BJ (cell line): ENCODE measurements around the gene SLC25A51. TPM values are rescaled to one million over a fixed set of nuclear protein-coding genes. Genes with fewer than 3 reads are reported as not detected.
"Not testable (repeated sequence)": the region's sequence is repeated elsewhere in the genome, so short reads cannot be mapped to it uniquely, and the experiment has no call there.

Experiments used
- CTCF ChIA-PET: fragments of 350-600 bp; formaldehyde crosslinking; extraction: SDS; loops from one replicate; lab custom pipeline; 2021; ENCODE audit warnings: antibody characterized with exemption, inconsistent platforms; lab: Yijun Ruan, JAX
- POLR2A ChIA-PET: fragments of 300-600 bp; sonication (Branson Sonifier 250); formaldehyde crosslinking; extraction: SDS; loops from one replicate; lab custom pipeline; 2021; ENCODE audit warnings: antibody characterized with exemption; lab: Charles Lee
- DNase-seq: peaks from one replicate; pipeline ENCODE4 v3.0.0-alpha.2; 2011; ENCODE audit warnings: low read depth
- H3K27me3 ChIP-seq: 2 replicates; pipeline ENCODE4 v1.6.0; 2011; ENCODE audit warnings: low read length; ENCODE audit not compliant: control insufficient read depth, insufficient read depth
- H3K36me3 ChIP-seq: 2 replicates; pipeline ENCODE4 v1.5.1; 2011; ENCODE audit warnings: low read length; ENCODE audit not compliant: control insufficient read depth, insufficient read depth
- H3K4me3 ChIP-seq: 2 replicates; pipeline ENCODE4 v1.5.1; 2011; ENCODE audit warnings: low read depth, mild to moderate bottlenecking, control low read depth, low read length
- polyA plus RNA-seq: library from polyadenylated mRNA; depleted of rRNA; stranded (reverse); fragments of >200 nt; gene quantifications from 2 replicates; pipeline ENCODE4 v1.2.3, GENCODE V29; 2011
- TF ChIP-seq, protein P1 (sequence below): IDR thresholded peaks from 2 replicates; pipeline ENCODE4 v1.5.1; 2011; ENCODE audit warnings: low read depth, mild to moderate bottlenecking, control low read depth, inconsistent platforms, low read length, moderate library complexity; ENCODE audit not compliant: insufficient read depth

Gene SLC25A51
- polyA plus RNA-seq, 1 experiment = 15.6 TPM

DNA sequence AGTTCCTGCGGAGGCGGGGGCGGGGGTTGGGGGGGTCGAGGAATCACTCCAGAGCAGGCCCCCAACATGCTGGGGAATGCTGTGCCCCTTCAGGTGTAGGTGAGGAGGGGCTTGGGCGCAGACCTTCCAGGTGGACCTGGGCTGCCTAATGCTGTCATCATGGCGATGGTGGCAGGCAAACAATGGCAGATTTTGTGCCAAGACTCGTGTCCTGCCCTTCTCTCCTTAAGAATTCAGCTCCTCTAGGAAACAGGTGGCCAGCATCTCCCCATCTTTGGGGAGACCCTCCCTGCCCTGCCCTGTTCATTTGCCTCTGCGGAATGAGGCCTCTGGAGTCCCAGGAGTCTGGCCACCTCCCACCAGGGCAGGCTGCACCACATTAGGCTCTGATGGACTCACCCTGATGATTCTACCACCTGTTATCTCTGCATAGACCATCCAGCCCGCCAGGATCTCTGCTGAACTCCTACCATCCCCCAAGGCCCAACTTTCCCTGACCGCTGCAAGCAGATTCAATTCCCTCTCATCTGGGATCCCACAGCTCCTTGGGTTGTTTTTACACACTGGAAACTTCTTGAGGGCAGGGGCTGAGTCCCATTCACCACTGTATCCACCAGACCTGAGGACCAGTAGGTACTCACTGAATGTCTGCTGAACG lies 10.9 kb upstream of the SLC25A51 start:
- TF ChIP-seq, protein P1, sequence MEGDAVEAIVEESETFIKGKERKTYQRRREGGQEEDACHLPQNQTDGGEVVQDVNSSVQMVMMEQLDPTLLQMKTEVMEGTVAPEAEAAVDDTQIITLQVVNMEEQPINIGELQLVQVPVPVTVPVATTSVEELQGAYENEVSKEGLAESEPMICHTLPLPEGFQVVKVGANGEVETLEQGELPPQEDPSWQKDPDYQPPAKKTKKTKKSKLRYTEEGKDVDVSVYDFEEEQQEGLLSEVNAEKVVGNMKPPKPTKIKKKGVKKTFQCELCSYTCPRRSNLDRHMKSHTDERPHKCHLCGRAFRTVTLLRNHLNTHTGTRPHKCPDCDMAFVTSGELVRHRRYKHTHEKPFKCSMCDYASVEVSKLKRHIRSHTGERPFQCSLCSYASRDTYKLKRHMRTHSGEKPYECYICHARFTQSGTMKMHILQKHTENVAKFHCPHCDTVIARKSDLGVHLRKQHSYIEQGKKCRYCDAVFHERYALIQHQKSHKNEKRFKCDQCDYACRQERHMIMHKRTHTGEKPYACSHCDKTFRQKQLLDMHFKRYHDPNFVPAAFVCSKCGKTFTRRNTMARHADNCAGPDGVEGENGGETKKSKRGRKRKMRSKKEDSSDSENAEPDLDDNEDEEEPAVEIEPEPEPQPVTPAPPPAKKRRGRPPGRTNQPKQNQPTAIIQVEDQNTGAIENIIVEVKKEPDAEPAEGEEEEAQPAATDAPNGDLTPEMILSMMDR = no peak
- no peaks in the 10 kb centered on the region for H3K27me3 ChIP-seq
- H3K36me3 ChIP-seq = peaks cover 12% of the 10 kb centered on the region
- CTCF ChIA-PET = interaction anchor here (0.6 to 7.0 kb wide), 24 partner anchors 9 to 448 kb away, joined by 3 to 44 read pairs (median 7); partner anchors contain the start of gene SHB
- H3K4me3 ChIP-seq = no peak overlapping the region
- no peak for DNase-seq
- POLR2A ChIA-PET = no interaction called here

DNA sequence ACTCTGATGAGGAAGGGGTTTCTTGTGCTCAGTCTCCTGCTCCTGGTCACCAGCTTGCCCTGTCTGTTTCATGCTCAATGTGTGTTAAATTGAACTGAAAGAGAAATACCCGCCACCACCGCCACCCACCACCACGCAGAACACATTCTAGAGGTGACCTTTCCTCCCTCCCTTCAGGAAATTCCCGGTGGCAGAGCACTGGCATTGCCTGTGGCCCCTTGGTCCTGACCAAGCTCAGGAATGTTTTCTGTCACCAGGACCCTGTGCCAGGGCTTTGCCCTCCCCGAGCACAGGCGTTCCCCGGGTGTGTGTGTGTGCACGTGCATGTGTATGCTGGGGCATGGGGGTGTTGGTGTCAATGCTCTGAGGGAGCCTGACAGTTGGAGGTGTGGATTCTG lies 10.2 kb upstream of the SLC25A51 start:
- CTCF ChIA-PET = interaction anchor here (0.6 to 7.0 kb wide), 57 partner anchors 8 to 522 kb away, joined by 3 to 44 read pairs (median 5); partner anchors contain the start of gene SHB
- TF ChIP-seq, protein P1 = no peak
- POLR2A ChIA-PET = no interaction called here

DNA sequence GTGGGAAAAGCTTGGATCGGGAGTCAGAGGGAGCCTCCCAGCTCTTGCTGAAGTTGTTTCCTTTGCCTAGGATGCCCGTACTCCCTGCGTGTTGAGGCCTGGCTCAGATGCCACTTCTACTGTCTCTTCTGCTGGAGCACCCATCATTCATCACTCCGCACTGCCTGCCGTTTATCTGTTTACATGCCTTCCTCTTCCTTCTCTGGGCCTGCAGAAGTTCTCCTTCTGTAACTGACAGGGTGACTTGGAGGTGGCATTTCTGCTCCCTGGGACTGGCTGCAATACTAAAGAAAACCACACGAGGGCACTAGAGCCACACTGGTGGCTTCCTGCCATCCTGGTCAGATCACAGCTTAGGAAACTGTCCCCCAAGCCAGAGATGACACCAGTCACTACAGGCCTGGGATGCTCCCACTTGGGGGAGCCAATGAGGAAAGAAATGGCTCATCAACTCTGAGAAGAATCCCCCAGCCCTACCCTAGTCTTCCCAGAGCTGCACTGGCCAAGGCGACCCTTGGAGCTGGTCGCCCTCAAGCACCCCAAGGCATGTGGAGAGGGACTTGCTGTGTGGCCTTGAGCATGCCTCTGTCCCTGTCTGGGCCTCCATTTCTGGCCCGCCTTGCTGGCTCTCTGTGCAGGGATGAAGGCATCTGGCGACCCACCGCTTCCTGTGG lies 9.7 kb upstream of the SLC25A51 start:
- POLR2A ChIA-PET = interaction anchor here (0.5 kb wide), 1 partner anchor 14 kb away, joined by 25 read pairs; no protein-coding TSS in a partner anchor
- CTCF ChIA-PET = interaction anchor here (0.6 to 7.0 kb wide), 63 partner anchors 8 to 548 kb away, joined by 3 to 44 read pairs (median 5); partner anchors contain the start of gene SHB
- H3K4me3 ChIP-seq = no peak overlapping the region
- H3K27me3 ChIP-seq = no peaks in the 10 kb centered on the region
- DNase-seq = no peak
- TF ChIP-seq, protein P1 = peak; percentile 97
- peaks cover 12% of the 10 kb centered on the region for H3K36me3 ChIP-seq

More for the DNA sequence above, 10.2 kb upstream of the SLC25A51 start:
- H3K27me3 ChIP-seq = no peaks in the 10 kb centered on the region
- DNase-seq = no peak
- peaks cover 12% of the 10 kb centered on the region for H3K36me3 ChIP-seq
- H3K4me3 ChIP-seq = no peak overlapping the region

DNA sequence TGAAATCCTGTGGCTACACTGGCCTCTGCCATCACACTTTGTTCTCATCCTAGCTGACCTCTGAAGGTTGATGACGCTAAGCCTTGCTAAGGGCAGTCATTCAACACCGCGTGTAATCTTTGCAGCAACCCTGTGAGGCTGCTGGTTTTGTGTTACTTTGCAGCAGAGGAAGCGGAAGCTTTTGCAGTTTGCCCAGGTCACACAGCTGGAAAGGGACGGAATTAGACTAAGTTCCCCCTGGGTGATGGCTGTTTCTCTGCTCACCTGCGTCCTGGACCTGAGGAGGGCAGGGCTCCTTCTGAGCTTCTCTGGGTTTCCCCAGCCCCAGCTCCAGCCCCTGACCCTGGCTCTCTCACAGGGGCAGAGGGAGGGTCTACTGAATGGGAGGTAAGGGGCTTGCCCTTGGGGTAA lies 7.3 kb upstream of the SLC25A51 start:
- Histone ChIP-seq H3K36me3 (peaks cover 1% of the 10 kb centered on the region; the same call in 1 of the 2 replicates), H3K4me3 (no peak overlapping the region), H3K27me3 (no peaks in the 10 kb centered on the region)
- TF ChIP-seq, protein P1 = no peak
- ChIA-PET CTCF (interaction anchor here (0.7 to 7.0 kb wide), 5 partner anchors 10 to 250 kb away, joined by 3 to 44 read pairs (median 6); no protein-coding TSS in a partner anchor), POLR2A (no interaction called here)
- no peak for DNase-seq

DNA sequence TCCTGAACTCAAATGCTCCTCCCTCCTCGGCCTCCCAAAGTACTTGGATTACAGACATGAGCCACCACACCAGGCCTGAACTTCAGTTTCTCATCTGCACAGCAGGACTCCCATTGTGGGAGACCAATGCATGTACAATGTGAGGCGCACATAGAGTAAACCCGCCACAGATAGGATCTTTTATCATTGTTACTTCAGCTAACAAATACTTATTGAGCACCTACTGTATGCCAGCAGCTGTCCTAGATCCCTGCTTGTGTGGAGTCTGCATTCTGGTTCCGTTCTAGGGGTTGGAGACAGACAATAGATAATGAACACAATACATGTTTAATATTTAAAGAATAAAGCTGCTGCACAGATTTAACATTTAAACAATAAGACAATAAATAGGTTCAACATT lies 6.3 kb upstream of the SLC25A51 start:
- POLR2A ChIA-PET = no interaction called here
- Histone ChIP-seq H3K4me3 (no peak overlapping the region), H3K27me3 (no peaks in the 10 kb centered on the region), H3K36me3 (no peaks in the 10 kb centered on the region; the same call in 1 of the 2 replicates)
- no peak for DNase-seq
- CTCF ChIA-PET = interaction anchor here (0.6 to 7.0 kb wide), 5 partner anchors 32 to 251 kb away, joined by 3 to 44 read pairs (median 6); partner anchors contain the start of gene SHB
- TF ChIP-seq, protein P1 = no peak

DNA sequence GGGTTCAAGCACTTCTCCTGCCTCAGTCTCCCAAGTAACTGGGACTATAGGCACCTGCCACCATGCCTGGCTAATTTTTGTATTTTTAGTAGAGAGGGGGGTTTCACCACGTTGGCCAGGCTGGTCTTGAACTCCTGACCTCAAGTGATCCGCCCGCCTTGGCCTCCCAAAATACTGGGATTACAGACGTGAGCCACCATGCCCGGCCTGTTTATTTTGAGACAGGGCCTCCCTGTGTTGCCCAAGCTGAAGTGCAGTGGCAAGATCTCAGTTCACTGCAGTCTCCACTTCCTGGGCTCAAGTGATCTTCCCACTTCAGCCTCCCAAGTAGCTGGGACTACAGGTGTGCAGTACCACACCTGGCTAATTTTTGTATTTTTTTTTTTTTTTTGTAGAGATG lies 5.9 kb upstream of the SLC25A51 start:
- H3K36me3 ChIP-seq, H3K27me3 ChIP-seq, DNase-seq, POLR2A ChIA-PET, H3K4me3 ChIP-seq: not testable (repeated sequence)
- CTCF ChIA-PET = interaction anchor here (0.6 to 7.0 kb wide), 2 partner anchors 33 to 251 kb away, joined by 3 to 44 read pairs; no protein-coding TSS in a partner anchor
